OCI-LY1 (cell line): ENCODE results near the gene BOD1.

Source experiments
- EZH2 ChIP-seq: fragments of 200-600 bp; sonication (generic), shearing (Covaris generic); IDR thresholded peaks from 2 replicates; pipeline ENCODE4 v1.8.0; 2017; ENCODE audit warnings: borderline replicate concordance, mixed run types, mild to moderate bottlenecking, antibody characterized with exemption, low read length, moderate library complexity, mixed read lengths
- TF ChIP-seq, protein P1 (sequence below): fragments of 200-600 bp; sonication (generic), shearing (Covaris generic); IDR thresholded peaks from 2 replicates; pipeline ENCODE4 v1.5.1; 2017; ENCODE audit warnings: mild to moderate bottlenecking, antibody characterized with exemption, low read length, moderate library complexity, mixed read lengths

DNA sequence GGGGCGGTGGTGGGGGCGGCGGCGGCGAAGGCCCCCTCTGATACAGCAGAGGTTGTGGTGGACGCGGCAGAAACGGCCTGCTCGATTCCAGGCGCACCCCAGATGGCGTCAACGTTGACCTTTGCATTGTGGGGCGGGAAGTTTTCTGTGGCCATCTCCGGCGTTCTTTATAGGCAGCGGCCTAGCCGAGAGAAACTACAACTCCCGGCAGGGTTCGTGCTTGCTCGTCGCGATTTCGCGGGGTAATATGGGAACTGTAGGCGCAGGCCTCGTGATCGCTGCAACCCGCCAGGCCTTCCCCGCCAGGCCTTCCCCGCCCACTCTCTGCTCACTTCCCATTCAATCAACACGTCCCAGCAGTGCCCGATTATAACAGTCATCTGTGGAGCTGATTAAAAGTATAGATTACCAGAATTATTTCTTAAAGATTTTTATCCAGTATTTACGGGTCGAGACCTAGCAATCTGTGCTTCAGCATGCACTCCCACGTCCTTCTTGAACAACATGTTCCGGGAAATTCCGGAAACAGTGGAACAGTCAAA is at the start of gene BOD1:
- TF ChIP-seq, protein P1, sequence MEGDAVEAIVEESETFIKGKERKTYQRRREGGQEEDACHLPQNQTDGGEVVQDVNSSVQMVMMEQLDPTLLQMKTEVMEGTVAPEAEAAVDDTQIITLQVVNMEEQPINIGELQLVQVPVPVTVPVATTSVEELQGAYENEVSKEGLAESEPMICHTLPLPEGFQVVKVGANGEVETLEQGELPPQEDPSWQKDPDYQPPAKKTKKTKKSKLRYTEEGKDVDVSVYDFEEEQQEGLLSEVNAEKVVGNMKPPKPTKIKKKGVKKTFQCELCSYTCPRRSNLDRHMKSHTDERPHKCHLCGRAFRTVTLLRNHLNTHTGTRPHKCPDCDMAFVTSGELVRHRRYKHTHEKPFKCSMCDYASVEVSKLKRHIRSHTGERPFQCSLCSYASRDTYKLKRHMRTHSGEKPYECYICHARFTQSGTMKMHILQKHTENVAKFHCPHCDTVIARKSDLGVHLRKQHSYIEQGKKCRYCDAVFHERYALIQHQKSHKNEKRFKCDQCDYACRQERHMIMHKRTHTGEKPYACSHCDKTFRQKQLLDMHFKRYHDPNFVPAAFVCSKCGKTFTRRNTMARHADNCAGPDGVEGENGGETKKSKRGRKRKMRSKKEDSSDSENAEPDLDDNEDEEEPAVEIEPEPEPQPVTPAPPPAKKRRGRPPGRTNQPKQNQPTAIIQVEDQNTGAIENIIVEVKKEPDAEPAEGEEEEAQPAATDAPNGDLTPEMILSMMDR, result no peak
- no peak for TF ChIP-seq EZH2
